ENCODE data around the gene SLC43A3. TPM values are rescaled to one million over a fixed set of nuclear protein-coding genes. Genes with fewer than 3 reads are reported as not detected.

Gene SLC43A3
- total RNA-seq, 2 experiments from 2014 or later = 67.4 to 67.8 TPM

Other genes starting within 250 kb of the SLC43A3 start
- not detected for gene LRRC55, start 245.2 kb downstream of the SLC43A3 start, total RNA-seq
- not detected for gene APLNR, start 189.9 kb downstream of the SLC43A3 start, total RNA-seq
- 10 to 100 TPM; 15.7 to 18.0 TPM for gene TNKS1BP1, start 102.2 kb downstream of the SLC43A3 start, total RNA-seq
- 100 to 1,000 TPM; 127 to 130 TPM for gene SSRP1, start 91.2 kb downstream of the SLC43A3 start, total RNA-seq
- not detected for gene P2RX3, start 88.8 kb downstream of the SLC43A3 start, total RNA-seq
- gene PRG3, start 46.0 kb downstream of the SLC43A3 start, total RNA-seq = not detected
- gene PRG2, start 36.5 kb downstream of the SLC43A3 start, total RNA-seq = under 1 TPM in 1 of 2 experiments, not detected in 1; 0.25 TPM
- 1 to 10 TPM in 1 of 2 experiments, under 1 TPM in 1; 0.96 to 1.6 TPM for gene RTN4RL2, start 33.4 kb upstream of the SLC43A3 start, total RNA-seq
- gene SLC43A1, start 88.6 kb upstream of the SLC43A3 start, total RNA-seq = 10 to 100 TPM; 28.2 to 28.8 TPM
- 10 to 100 TPM; 44.0 to 48.1 TPM for gene TIMM10, start 103.6 kb upstream of the SLC43A3 start, total RNA-seq
- not detected for gene SMTNL1, start 110.5 kb upstream of the SLC43A3 start, total RNA-seq
- gene UBE2L6, start 140.6 kb upstream of the SLC43A3 start, total RNA-seq = 100 to 1,000 TPM; 220 to 221 TPM
- under 1 TPM; 0.45 to 0.61 TPM for gene SERPING1, start 170.6 kb upstream of the SLC43A3 start, total RNA-seq
- gene YPEL4, start 222.8 kb upstream of the SLC43A3 start, total RNA-seq = 1 to 10 TPM; 6.9 to 7.1 TPM
- 10 to 100 TPM; 17.3 to 18.2 TPM for gene CLP1, start 230.6 kb upstream of the SLC43A3 start, total RNA-seq
- 10 to 100 TPM; 76.3 to 78.4 TPM for gene ZDHHC5, start 241.0 kb upstream of the SLC43A3 start, total RNA-seq

Data from activated naive CD8-positive, alpha-beta T cell treated with anti-CD3 and anti-CD28 coated beads, Interleukin-2, amount 10 ng/mL, durations not matched to agents 7 days and 5 days (primary cell).